Subcutaneous abdominal adipose tissue (tissue), 5 donors: ENCODE results near the gene C14orf39.

ENCODE experiments used
- H3K27ac ChIP-seq: one replicate; pipeline ENCODE4 v1.7.0; 2013; ENCODE audit warnings: low read depth, mild to moderate bottlenecking, inconsistent platforms, low read length, moderate library complexity
- H3K27me3 ChIP-seq, 5 donors: one replicate each; pipeline ENCODE4 v1.7.0; 2013; ENCODE audit warnings: low read length in 5 of 5, inconsistent platforms in 1 of 5; ENCODE audit not compliant: control insufficient read depth in 5 of 5, insufficient read depth in 4 of 5
- H3K36me3 ChIP-seq, 5 donors: one replicate each; pipeline ENCODE4 v1.7.0; 2013; ENCODE audit warnings: low read length in 5 of 5; ENCODE audit not compliant: control insufficient read depth in 5 of 5, insufficient read depth in 5 of 5
- H3K4me1 ChIP-seq, 5 donors: one replicate each; pipeline ENCODE4 v1.7.0; 2013; ENCODE audit warnings: low read length in 5 of 5, mild to moderate bottlenecking in 3 of 5, moderate library complexity in 1 of 5; ENCODE audit not compliant: control insufficient read depth in 5 of 5, insufficient read depth in 5 of 5
- H3K4me3 ChIP-seq, 5 donors: one replicate each; pipeline ENCODE4 v1.7.0; 2013; ENCODE audit warnings: low read length in 5 of 5, low read depth in 1 of 5
- H3K9ac ChIP-seq, 5 donors: one replicate each; pipeline ENCODE4 v1.7.0; 2013; ENCODE audit warnings: low read length in 5 of 5, mild to moderate bottlenecking in 4 of 5, moderate library complexity in 3 of 5
- H3K9me3 ChIP-seq, 5 donors: one replicate each; pipeline ENCODE4 v1.7.0; 2013; ENCODE audit warnings: low read length in 5 of 5; ENCODE audit not compliant: control insufficient read depth in 5 of 5
- donor health status: healthy.
- donor health status: healthy.
- donor health status: healthy.
- donor health status: healthy.
- donor health status: healthy.

Gene C14orf39

DNA sequence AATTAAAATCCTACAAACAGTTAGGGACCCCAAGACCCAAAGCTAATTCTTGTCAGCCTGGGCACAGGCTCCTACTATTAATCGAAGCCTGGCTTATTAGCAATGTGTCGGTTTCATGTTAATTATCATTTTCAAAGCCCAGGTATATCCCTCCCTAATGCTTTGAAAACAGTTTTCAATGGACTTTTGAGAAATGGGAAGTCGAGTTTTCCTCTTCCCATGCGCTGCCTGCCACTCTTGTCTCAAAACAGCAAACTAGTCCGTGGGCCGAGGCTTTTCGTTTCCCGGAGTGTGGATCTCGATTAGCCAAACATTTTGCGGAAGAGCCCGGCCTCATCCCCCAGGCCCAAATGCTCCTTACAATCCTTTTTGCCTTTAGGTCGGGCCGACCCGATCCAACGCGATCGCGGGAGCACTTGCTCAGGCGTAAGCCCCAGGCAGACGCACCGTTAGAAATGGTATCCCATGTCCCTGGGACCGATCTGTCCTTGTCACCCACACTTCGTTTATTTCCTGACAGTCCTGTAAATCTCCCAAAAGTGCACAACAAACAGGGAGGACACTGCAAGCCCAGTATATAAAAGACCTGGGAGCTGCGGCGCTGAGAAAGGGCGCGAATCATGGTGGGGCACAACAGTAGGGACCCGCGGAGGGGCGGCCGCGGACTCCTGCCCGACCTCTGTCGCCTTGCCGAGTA lies 24.5 kb upstream of the C14orf39 start:
- Histone ChIP-seq H3K27ac (no peak overlapping the region), H3K9ac (no peak overlapping the region), H3K27me3 (peaks cover 66 to 96% (median 83%) of the 10 kb centered on the region in 5 donors), H3K9me3 (no peaks in the 10 kb centered on the region), H3K36me3 (no peaks in the 10 kb centered on the region), H3K4me1 (peaks cover 0 to 50% (median 45%) of the 10 kb centered on the region in 5 donors), H3K4me3 (peak overlapping the region in 2 of 5 donors; percentile 2 to 31)

- Histone ChIP-seq H3K9me3 (no peaks in the 10 kb centered on the region), H3K27ac (no peak overlapping the region), H3K27me3 (peaks cover 66 to 92% (median 81%) of the 10 kb centered on the region in 5 donors), H3K36me3 (no peaks in the 10 kb centered on the region), H3K9ac (no peak overlapping the region), H3K4me1 (peaks cover 0 to 42% (median 37%) of the 10 kb centered on the region in 5 donors), H3K4me3 (peak overlapping the region in 2 of 5 donors; percentile 41 to 52)
Measured at GRCh38 chr14:60509438-60510253, 23.8 kb upstream of the C14orf39 start.

DNA sequence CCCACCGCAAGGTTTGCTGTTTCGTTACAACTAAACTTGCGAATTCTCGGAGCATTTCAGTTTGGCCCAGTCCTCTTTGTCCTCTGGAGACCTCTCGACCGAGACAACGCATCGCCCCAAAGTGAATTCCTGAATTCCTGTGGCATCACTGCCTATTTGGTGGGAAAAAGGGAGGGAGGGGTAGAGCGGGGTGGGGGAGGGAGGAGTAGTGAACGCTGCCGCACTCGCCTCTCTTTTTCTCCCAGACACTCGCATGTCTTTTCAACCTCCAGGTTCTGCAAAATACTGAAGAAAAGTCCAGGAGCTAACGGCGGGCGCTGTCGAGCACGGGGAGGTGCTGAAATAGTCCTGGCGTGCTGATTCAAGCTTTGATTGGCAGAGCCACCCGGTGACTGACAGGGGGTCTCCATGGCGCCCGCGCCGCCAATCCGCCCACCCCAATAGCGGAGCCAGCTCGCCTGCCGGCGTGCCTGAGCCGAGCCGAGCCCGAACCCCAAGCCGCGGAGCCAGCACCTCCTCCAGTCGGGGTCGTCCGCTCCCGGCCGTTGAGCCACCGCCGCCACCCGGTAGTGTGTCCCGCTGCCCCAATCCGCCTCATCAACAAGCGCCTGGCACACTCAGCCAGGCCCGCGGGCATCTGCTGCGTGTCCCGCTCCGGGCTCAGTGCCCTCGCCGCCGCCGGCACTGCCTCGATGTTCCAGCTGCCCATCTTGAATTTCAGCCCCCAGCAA lies 23.0 kb upstream of the C14orf39 start, which contains the start of gene SIX6:
Gene SIX6 (plus strand): TSS at position 440 of the 731 bp plus-strand sequence. CDS start 253 bp downstream, at position 693.
- H3K4me1 ChIP-seq, result peaks cover 0 to 37% (median 32%) of the 10 kb centered on the region in 5 donors
- no peak within 1 kb of the TSS for H3K27ac ChIP-seq
- no peaks in the 10 kb centered on the region for H3K36me3 ChIP-seq
- H3K4me3 ChIP-seq, result peak within 1 kb of the TSS in 2 of 5 donors; percentile 41 to 52
- no peaks in the 10 kb centered on the region for H3K9me3 ChIP-seq
- H3K27me3 ChIP-seq, result peaks cover 67 to 91% (median 82%) of the 10 kb centered on the region in 5 donors
- H3K9ac ChIP-seq, result no peak within 1 kb of the TSS

DNA sequence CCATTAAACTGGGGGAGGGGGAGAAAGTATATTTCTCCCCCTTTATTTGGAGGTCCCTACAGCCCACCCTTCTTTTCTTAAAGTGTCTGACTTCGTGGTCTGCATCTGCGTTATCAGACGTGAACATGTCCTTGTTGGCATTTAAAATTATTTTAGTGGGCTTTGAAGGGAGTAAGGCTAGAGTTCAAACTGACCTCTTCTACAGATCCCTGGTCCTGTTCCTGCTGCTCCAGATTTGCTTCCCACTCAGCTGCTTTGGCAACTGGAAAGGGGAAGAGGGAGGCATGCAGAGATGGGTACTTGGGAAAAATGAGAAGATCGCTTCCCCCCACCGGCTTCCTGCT lies 22.5 kb upstream of the C14orf39 start:
- peaks cover 0 to 37% (median 32%) of the 10 kb centered on the region in 5 donors for H3K4me1 ChIP-seq
- H3K9ac ChIP-seq, result no peak overlapping the region
- H3K9me3 ChIP-seq, result no peaks in the 10 kb centered on the region
- peaks cover 70 to 90% (median 83%) of the 10 kb centered on the region in 5 donors for H3K27me3 ChIP-seq
- no peaks in the 10 kb centered on the region for H3K36me3 ChIP-seq
- H3K4me3 ChIP-seq, result no peak overlapping the region
- no peak overlapping the region for H3K27ac ChIP-seq

- H3K27me3 ChIP-seq, result peaks cover 59 to 79% (median 72%) of the 10 kb centered on the region in 5 donors
- H3K36me3 ChIP-seq, result no peaks in the 10 kb centered on the region
- peaks cover 0 to 37% (median 32%) of the 10 kb centered on the region in 5 donors for H3K4me1 ChIP-seq
- H3K27ac ChIP-seq, result no peak overlapping the region
- H3K9me3 ChIP-seq, result no peaks in the 10 kb centered on the region
- H3K9ac ChIP-seq, result no peak overlapping the region
- H3K4me3 ChIP-seq, result no peak overlapping the region
Measured at GRCh38 chr14:60506985-60507829, 21.3 kb upstream of the C14orf39 start.

GRCh38 chr14:60506462-60506984 lies 20.7 kb upstream of the C14orf39 start:
- peaks cover 0 to 36% (median 32%) of the 10 kb centered on the region in 5 donors for H3K4me1 ChIP-seq
- no peaks in the 10 kb centered on the region for H3K9me3 ChIP-seq
- no peak overlapping the region for H3K9ac ChIP-seq
- no peaks in the 10 kb centered on the region for H3K36me3 ChIP-seq
- peaks cover 53 to 72% (median 65%) of the 10 kb centered on the region in 5 donors for H3K27me3 ChIP-seq
- H3K4me3 ChIP-seq, result no peak overlapping the region
- H3K27ac ChIP-seq, result no peak overlapping the region

- no peak overlapping the region for H3K27ac ChIP-seq
- H3K4me3 ChIP-seq, result no peak overlapping the region
- H3K4me1 ChIP-seq, result peaks cover 0 to 31% (median 26%) of the 10 kb centered on the region in 5 donors
- H3K36me3 ChIP-seq, result no peaks in the 10 kb centered on the region
- no peak overlapping the region for H3K9ac ChIP-seq
- peaks cover 49 to 67% (median 60%) of the 10 kb centered on the region in 5 donors for H3K27me3 ChIP-seq
- no peaks in the 10 kb centered on the region for H3K9me3 ChIP-seq
Measured at GRCh38 chr14:60506010-60506409, 20.1 kb upstream of the C14orf39 start.

DNA sequence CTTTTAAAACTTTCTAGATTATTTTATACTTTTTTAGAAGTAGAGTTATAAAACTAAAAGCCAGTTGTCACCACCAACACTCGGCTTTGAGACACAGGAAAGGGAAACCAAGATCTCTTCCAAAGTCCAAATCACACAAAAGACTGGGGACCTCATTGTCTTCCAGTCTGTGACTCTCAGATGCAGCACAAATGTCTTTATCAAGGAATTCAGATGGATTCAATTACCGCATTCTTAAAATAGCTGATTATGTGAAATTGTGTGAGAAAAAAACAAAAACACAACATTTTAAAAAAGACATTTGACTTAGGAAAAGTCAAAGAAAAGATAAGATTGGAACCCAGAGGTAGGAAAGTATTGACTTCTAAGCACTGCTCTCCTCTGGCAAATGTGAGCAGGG lies 19.6 kb upstream of the C14orf39 start:
- Histone ChIP-seq H3K27me3 (peaks cover 44 to 62% (median 55%) of the 10 kb centered on the region in 5 donors), H3K36me3 (no peaks in the 10 kb centered on the region), H3K4me3 (no peak overlapping the region), H3K27ac (no peak overlapping the region), H3K9ac (no peak overlapping the region), H3K9me3 (no peaks in the 10 kb centered on the region), H3K4me1 (peaks cover 0 to 26% (median 21%) of the 10 kb centered on the region in 5 donors)

- peaks cover 0 to 6% (median 5%) of the 10 kb centered on the region in 5 donors for H3K4me1 ChIP-seq
- H3K27ac ChIP-seq, result no peak overlapping the region
- no peaks in the 10 kb centered on the region for H3K9me3 ChIP-seq
- no peaks in the 10 kb centered on the region for H3K36me3 ChIP-seq
- peaks cover 24 to 32% (median 28%) of the 10 kb centered on the region in 5 donors for H3K27me3 ChIP-seq
- H3K4me3 ChIP-seq, result no peak overlapping the region
- H3K9ac ChIP-seq, result no peak overlapping the region
Measured at GRCh38 chr14:60502541-60502940, 16.7 kb upstream of the C14orf39 start.
